GM21825 (cell line): Measurements from ENCODE around the gene SETD2.

Experiments used
- ATAC-seq: cut with Tn5 transposase; IDR thresholded peaks from one replicate; pipeline ENCODE4 v1.9.1; 2021; ENCODE audit warnings: mild to moderate bottlenecking, moderate library complexity; ENCODE audit not compliant: unreplicated experiment

SETD2 gene

DNA sequence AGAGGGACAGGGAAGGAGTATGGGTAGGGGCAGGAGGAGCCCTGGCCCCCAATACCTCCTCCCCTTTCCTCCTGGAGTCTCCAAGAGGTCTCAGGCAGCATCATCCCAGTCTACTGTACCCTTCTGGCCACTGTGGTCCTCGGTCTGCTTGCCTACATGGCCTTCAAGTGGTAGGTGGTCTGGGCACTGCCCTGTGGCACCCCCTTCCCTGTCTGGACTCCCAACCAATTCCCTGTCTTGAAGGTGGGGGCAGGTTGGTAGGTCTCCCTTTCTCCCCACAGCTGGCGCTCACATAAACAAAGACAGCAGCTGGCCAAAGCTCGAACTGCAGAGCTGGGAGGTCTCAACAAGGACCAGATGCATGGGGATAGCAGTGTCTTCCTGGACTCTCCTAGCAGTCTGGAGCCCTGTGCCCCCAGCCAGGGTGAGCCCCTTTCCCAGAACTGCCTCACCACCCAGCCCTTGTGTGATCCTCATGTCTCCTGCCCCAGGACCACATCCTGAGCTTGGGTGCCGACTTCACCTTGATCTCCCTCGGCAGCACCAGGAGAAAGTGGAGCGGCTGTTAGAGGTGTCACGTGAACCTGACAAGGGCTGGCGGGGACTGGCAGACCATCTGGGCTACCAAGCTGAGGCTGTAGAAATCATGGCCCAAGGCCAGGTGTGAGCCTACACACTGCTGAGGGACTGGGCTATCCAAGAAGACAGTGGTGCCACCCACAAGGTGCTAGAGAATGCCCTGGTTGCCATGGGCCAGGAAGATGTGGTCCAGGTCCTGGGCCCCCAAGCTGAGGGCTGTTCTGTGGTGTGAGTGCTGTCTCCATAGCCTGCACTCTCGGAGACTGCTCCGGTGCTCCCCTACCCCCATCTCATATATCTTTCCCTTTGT lies 151.3 kb downstream of the SETD2 start:
- no peak for ATAC-seq

DNA sequence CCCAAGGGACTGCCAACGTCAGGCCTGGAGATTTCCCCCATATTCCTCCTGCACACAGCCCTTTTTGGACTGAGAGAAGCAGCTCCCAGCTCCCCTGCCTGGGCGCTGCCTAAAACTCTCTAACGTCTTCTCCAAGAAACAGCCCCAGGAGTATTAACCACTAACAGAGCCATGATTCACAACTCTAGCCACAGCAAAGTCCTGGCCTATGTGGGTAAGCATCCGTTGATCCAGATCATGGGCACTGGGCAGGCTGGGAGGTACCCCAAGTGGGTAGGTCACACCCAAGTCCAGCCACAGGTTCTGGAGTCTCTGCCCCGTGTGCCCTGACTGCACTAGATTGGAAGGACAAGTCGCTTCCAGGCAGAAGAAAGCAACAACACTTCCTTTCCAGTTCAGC lies 152.5 kb downstream of the SETD2 start:
- no peak for ATAC-seq

DNA sequence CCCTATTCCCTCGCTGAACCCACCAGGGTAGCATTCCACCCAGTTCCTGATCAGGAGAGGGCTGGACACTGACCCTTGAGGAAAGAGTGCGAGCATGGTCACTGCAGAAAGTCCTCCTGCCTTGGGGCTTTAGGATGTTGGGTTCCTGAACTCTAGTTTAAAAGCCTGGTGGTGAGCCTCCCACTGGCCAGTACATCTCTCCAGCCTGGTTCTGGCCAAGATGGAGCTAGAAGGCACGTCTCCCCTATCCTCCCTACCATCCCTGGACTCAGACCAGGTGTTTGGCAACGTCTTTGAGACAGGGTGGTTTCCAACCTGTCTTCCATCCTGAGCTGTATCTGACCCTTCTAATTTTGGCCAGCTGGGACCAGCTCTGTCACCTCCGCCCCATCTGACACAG lies 153.0 kb downstream of the SETD2 start:
- ATAC-seq: no peak

DNA sequence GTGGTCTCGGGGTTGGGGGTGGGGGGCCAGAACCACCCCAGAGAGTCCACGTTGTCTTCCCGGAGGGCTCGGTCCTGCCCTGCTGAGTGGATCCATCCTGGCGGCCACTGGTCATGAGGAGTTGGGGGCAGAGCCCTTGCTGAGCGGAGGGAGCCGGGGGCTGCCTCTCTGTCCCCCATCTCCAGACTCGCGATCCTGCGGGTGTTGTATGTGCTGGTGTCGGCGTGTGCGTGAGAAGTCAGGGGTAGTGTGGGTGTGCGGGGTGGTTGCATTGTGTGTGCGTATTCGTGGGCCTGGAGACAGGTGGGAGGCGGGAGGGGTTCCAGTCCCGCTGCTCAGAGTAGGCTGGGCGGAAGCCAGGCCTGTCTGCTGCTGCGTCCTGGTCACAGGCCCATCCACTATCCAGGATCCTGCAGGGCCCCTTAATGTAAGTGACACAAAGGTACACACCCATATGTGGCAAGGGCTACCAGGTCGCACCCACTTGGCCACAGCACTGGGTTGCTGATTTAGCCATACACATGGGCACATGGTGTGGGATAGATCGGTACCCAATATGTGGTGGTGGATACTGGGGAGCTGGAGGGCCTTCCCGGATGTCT lies 153.7 kb downstream of the SETD2 start:
- ATAC-seq: no peak

GRCh38 chr3:47009225-47010110 lies 154.4 kb downstream of the SETD2 start:
- ATAC-seq: peak; percentile 72

- no peak for ATAC-seq
Observed at GRCh38 chr3:47008851-47009224, 155.1 kb downstream of the SETD2 start.

- no peak for ATAC-seq
Observed at GRCh38 chr3:47008234-47008796, 155.6 kb downstream of the SETD2 start.

DNA sequence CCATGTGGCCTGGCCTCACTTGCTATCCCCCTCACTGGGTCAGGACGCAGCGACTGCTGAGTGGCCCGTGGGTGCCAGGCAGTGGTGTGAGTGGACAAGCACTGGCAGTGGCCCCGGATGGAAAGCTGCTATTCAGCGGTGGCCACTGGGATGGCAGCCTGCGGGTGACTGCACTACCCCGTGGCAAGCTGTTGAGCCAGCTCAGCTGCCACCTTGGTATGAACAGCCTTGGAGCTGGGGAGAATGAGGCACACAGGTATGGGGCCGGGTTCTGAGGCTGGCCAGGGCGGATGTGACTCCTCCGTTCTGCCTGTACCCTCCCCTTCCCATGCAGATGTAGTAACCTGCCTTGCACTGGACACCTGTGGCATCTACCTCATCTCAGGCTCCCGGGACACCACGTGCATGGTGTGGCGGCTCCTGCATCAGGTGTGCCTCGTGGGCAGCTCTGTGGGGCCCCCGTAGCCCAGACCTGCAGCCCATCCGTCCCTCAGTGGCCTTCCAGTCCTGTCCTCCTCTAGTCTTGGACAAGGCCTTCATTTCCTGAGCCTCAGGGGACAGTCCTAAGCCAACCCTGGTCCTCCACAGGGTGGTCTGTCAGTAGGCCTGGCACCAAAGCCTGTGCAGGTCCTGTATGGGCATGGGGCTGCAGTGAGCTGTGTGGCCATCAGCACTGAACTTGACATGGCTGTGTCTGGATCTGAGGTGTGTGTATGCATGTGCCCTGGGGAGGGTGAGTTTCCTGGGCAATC lies 156.3 kb downstream of the SETD2 start:
- no peak for ATAC-seq

DNA sequence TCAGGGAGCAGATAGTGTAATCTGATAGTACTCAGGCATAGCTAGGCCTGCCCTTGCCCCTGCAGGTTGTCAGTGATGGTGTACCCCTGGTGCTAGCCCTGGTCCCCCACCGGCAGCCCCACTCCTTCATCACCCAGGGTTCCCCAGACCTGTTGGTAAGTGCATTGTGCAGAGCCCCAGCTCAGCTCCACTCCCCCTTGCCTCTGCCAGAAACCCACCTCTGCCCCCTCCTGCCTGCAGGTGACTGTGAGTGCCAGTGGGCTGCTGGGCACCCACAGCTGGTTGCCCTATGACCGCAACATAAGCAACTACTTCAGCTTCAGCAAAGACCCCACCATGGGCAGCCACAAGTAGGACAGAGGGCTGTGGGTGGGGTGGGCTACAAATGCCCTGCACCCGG lies 156.9 kb downstream of the SETD2 start:
- no peak for ATAC-seq

DNA sequence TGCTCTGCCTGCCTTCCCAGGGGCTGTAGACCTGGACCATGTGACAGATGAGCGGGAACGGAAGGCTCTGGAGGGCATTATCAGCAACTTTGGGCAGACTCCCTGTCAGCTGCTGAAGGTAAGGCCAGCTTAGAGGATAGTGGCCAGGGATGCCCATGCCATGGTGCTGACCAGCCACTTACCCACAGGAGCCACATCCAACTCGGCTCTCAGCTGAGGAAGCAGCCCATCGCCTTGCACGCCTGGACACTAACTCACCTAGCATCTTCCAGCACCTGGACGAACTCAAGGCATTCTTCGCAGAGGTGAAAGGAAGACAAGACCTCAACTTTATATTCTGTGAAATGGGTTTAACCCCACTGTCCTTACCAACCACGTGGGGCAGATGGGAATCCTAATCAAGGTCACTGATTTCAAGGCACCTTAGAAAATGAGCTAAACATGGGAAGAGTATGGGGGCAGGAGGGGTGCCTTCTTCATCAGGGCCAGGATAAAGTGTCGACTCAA lies 157.7 kb downstream of the SETD2 start:
- no peak for ATAC-seq

DNA sequence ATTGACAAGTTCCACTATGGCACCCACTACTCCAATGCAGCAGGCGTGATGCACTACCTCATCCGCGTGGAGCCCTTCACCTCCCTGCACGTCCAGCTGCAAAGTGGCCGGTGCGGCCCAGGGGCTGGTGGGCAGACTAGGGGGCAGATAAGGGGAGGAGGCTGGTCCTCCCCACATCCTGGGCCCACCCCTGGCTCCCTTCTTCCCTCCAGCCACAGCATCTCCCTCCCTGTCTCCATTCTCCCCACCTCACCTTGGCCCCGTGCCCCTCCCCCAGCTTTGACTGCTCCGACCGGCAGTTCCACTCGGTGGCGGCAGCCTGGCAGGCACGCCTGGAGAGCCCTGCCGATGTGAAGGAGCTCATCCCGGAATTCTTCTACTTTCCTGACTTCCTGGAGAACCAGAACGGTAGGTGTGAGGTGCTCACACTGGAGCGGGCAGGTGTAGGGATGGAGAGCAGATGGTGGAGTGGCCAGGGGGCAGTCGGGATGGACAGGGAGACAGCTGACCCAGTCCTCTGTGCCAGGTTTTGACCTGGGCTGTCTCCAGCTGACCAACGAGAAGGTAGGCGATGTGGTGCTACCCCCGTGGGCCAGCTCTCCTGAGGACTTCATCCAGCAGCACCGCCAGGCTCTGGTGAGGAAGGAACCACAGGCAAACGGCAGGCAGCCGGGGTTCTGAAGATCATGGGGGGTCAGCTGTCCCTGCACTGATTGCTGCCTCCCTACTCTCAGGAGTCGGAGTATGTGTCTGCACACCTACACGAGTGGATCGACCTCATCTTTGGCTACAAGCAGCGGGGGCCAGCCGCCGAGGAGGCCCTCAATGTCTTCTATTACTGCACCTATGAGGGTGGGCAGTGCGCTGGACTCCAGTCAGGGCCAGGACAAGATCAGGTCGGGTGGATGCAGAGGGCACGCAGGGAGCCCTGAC lies 158.4 kb downstream of the SETD2 start:
- ATAC-seq: no peak

DNA sequence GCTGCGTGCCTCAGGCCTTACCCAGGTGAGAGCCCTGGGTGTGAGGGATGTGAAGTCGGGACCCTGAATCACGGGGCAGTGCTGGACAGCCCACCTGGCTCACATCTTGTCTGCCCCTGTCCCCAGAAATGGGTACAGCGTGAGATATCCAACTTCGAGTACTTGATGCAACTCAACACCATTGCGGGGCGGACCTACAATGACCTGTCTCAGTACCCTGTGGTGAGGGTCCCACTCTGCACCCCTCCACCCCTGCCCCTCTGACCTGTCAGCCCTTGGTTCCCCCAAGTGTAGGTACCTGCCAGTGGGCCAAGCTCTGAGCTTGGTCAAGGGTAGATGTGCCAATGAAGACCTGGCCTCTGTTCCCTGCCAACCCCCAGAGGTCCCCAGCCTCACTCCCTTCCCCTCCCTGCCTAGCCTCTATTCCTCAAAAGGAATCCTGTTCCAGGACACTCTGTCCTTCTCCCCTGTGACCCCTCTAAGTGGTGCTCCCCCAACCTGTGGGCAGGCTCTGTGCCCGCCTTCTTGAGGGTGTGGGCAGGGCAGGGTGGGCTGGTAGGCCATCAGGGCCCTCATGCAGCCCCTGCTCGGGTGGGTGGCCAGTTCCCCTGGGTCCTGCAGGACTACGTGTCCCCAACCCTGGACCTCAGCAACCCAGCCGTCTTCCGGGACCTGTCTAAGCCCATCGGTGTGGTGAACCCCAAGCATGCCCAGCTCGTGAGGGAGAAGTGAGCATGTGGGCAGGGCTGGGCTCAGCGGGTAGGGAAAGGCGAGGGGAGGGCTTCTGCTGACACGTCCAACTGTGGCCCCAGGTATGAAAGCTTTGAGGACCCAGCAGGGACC lies 159.3 kb downstream of the SETD2 start:
- no peak for ATAC-seq

GRCh38 chr3:47003461-47004368 lies 160.2 kb downstream of the SETD2 start:
- ATAC-seq: no peak

DNA sequence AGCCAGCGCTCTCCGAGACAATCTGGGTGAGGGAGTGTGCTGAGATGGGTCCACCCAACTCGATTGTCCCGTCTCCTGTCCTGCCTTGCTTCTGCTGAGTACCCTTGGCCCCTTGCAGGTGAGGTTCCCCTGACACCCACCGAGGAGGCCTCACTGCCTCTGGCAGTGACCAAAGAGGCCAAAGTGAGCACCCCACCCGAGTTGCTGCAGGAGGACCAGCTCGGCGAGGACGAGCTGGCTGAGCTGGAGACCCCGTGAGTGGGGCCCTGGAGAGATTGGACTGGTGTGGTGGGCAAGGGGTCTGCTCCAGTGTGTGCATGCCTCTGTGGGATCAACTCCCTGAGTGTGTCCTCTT lies 160.9 kb downstream of the SETD2 start:
- no peak for ATAC-seq

DNA sequence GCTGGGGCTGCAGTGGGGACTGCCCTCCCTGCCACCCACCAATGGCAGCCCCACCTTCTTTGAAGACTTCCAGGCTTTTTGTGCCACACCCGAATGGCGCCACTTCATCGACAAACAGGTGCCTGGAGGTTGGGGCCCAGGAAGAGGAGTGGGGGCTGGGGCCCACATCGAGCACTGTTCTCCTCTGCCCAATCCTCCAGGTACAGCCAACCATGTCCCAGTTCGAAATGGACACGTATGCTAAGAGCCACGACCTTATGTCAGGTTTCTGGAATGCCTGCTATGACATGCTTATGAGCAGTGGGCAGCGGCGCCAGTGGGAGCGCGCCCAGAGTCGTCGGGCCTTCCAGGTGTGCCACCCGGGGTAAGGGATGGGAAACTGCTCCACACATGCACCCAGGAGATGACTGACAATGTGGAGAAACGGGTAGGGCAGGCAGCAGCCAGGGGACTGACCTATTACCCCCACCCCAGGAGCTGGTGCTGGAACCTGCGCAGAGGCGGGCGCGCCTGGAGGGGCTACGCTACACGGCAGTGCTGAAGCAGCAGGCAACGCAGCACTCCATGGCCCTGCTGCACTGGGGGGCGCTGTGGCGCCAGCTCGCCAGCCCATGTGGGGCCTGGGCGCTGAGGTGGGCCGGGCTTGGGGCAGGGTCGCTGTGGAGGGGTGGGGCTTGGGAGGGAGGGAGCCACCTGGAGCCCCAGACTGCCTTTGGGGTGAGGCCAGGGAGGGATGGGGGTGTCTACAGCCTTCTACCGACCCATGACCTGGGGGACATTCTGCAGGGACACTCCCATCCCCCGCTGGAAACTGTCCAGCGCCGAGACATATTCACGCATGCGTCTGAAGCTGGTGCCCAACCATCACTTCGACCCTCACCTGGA lies 161.5 kb downstream of the SETD2 start:
- no peak for ATAC-seq

DNA sequence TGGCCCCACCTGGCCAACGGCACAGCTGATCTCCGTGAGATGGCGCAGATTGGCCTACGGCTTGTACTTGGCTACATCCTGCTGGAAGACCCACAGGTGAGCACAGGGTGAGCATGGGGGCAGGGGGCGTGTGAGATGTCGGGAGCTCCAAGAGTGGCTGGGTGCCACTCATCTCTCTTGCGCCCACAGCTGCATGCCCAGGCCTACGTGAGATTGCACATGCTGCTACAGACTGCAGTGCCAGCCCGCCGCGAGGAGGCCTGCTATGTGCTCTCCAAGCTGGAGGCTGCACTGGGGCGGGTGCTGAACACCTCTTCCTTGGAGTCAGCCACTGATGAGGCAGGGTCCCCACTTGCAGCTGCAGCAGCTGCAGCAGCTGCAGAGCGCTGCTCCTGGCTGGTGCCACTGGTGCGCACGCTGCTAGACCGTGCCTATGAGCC lies 162.2 kb downstream of the SETD2 start:
- ATAC-seq: no peak
